Body of pancreas (tissue), 4 donors: ENCODE data around the gene PRSS16.

Experiments
- CTCF ChIP-seq, 7 experiments: fragments of 450-650 bp in 4 of 7; fragments of 200-600 bp in 3 of 7; sonication (generic) in 3 of 7; IDR thresholded peaks; one replicate each; pipeline ENCODE4 v1.5.1; 2016 to 2019; ENCODE audit warnings: antibody characterized with exemption in 7 of 7
- POLR2A ChIP-seq, 3 donors: fragments of 450-650 bp; IDR thresholded peaks; one replicate each; pipeline ENCODE4 v1.6.1; 2016; ENCODE audit warnings: antibody characterized with exemption in 3 of 3, mild to moderate bottlenecking in 2 of 3

GRCh38 chr6:27290065-27290849, 42.8 kb downstream of the PRSS16 start:
- no peak for TF ChIP-seq CTCF (IDR thresholded peaks at IDR 0.05)
- no peak for TF ChIP-seq POLR2A (IDR thresholded peaks at IDR 0.05)
